H1 (cell line): ENCODE data around the gene BICD1.

ENCODE experiments used
- ASH2L ChIP-seq: fragments of 200-600, 300-600 bp; sonication (generic); IDR thresholded peaks from one replicate; pipeline ENCODE4 v1.7.1; 2017; ENCODE audit warnings: low read length
- BRCA1 ChIP-seq: IDR thresholded peaks from 2 replicates; pipeline ENCODE4 v1.6.1; 2012; ENCODE audit warnings: low read depth, low read length, improper control_type of control experiment
- CTCF ChIP-seq, 3 experiments: IDR thresholded peaks; 1 replicate in 2 of 3; 2 replicates in 1 of 3; pipeline versions ENCODE4 v1.5.1 to v1.6.1; 2011; ENCODE audit warnings: low read length in 3 of 3, mild to moderate bottlenecking in 3 of 3, inconsistent platforms in 2 of 3, low read depth in 1 of 3, moderate library complexity in 1 of 3; ENCODE audit not compliant: insufficient read depth in 1 of 3; ENCODE audit errors: control extremely low read depth in 1 of 3
- EZH2 ChIP-seq: fragments of 200-600 bp; sonication (generic); IDR thresholded peaks from 2 replicates; pipeline ENCODE4 v1.7.1; 2012; ENCODE audit warnings: low read depth, mild to moderate bottlenecking, moderate library complexity, low read length, inconsistent platforms; ENCODE audit not compliant: severe bottlenecking
- JUND ChIP-seq: IDR thresholded peaks from 2 replicates; pipeline ENCODE4 v1.6.1; 2011; ENCODE audit warnings: mild to moderate bottlenecking, improper control_type of control experiment, low read length
- POLR2A ChIP-seq, 2 experiments: IDR thresholded peaks; 1 replicate in 1 of 2; 2 replicates in 1 of 2; pipeline ENCODE4 v1.6.1; 2011; ENCODE audit warnings: low read depth in 2 of 2, low read length in 2 of 2, mild to moderate bottlenecking in 2 of 2; ENCODE audit errors: control extremely low read depth in 1 of 2
- POLR2AphosphoS5 ChIP-seq: IDR thresholded peaks from 2 replicates; pipeline ENCODE4 v1.6.1; 2011; ENCODE audit warnings: low read depth, low read length
- RAD21 ChIP-seq, 2 experiments: IDR thresholded peaks in 1 of 2; conservative IDR thresholded peaks in 1 of 2; 2 replicates each; pipeline ENCODE4 v1.6.1; 2011; ENCODE audit warnings: low read depth in 2 of 2, low read length in 2 of 2, improper control_type of control experiment in 1 of 2, inconsistent platforms in 1 of 2, mild to moderate bottlenecking in 1 of 2, moderate library complexity in 1 of 2
- RBBP5 ChIP-seq: IDR thresholded peaks from 2 replicates; pipeline ENCODE4 v1.7.1; 2012; ENCODE audit warnings: low read depth, mild to moderate bottlenecking, inconsistent platforms, low read length, moderate library complexity, borderline replicate concordance
- RXRA ChIP-seq: IDR thresholded peaks from 2 replicates; pipeline ENCODE4 v1.6.1; 2011; ENCODE audit warnings: low read depth, mild to moderate bottlenecking, low read length, moderate library complexity; ENCODE audit not compliant: insufficient read depth
- SIN3A ChIP-seq, 2 experiments: IDR thresholded peaks in 1 of 2; conservative IDR thresholded peaks in 1 of 2; 2 replicates each; pipeline ENCODE4 v1.6.1; 2011 to 2012; ENCODE audit warnings: low read length in 2 of 2, improper control_type of control experiment in 1 of 2, low read depth in 1 of 2, mild to moderate bottlenecking in 1 of 2
- SP4 ChIP-seq: IDR thresholded peaks from 2 replicates; pipeline ENCODE4 v1.6.1; 2012; ENCODE audit warnings: low read length, inconsistent platforms
- TF ChIP-seq, protein P1 (sequence below): IDR thresholded peaks from 2 replicates; pipeline ENCODE4 v1.6.1; 2011; ENCODE audit warnings: low read length, improper control_type of control experiment

- no peak for TF ChIP-seq RAD21 (IDR thresholded peaks at IDR 0.05 in 1 of 2, conservative IDR thresholded peaks at IDR 0.05 in 1 of 2; ENCODE audit: low read depth in 2 of 2, low read length in 2 of 2)
- no peak for TF ChIP-seq CTCF (IDR thresholded peaks at IDR 0.05; ENCODE audit: control extremely low read depth in 1 of 3, insufficient read depth in 1 of 3, low read depth in 1 of 3, low read length in 3 of 3)
- TF ChIP-seq ASH2L = no peak
- TF ChIP-seq POLR2AphosphoS5 = no peak
- TF ChIP-seq RBBP5 = no peak
- TF ChIP-seq SP4 = no peak
- TF ChIP-seq EZH2 = no peak
- no peak for TF ChIP-seq BRCA1
- no peak for TF ChIP-seq SIN3A (conservative IDR thresholded peaks at IDR 0.05 in 1 of 2, IDR thresholded peaks at IDR 0.05 in 1 of 2; ENCODE audit: low read depth in 1 of 2, low read length in 2 of 2)
- no peak for TF ChIP-seq JUND
- TF ChIP-seq RXRA = no peak
- TF ChIP-seq, protein P1, sequence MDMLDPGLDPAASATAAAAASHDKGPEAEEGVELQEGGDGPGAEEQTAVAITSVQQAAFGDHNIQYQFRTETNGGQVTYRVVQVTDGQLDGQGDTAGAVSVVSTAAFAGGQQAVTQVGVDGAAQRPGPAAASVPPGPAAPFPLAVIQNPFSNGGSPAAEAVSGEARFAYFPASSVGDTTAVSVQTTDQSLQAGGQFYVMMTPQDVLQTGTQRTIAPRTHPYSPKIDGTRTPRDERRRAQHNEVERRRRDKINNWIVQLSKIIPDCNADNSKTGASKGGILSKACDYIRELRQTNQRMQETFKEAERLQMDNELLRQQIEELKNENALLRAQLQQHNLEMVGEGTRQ = no peak
- no peak for TF ChIP-seq POLR2A (IDR thresholded peaks at IDR 0.05; ENCODE audit: control extremely low read depth in 1 of 2, low read depth in 2 of 2, low read length in 2 of 2)
These were observed 72.4 kb downstream of the BICD1 start for GRCh38 chr12:32179011-32179395.
